SK-N-MC (cell line): ENCODE measurements around the gene AADACL4.

Source experiments
- EZH2 ChIP-seq: fragments of 200-600 bp; sonication (generic); IDR thresholded peaks from one replicate; pipeline ENCODE4 v1.6.1; 2017; ENCODE audit warnings: antibody characterized with exemption
- POLR2AphosphoS5 ChIP-seq: IDR thresholded peaks from 2 replicates; pipeline ENCODE4 v1.6.1; 2012; ENCODE audit warnings: mild to moderate bottlenecking, low read depth, low read length, borderline replicate concordance

GRCh38 chr1:12600335-12600734, 43.5 kb upstream of the AADACL4 start:
- no peak for TF ChIP-seq POLR2AphosphoS5
- TF ChIP-seq EZH2, result no peak
